ENCODE results near the gene UBE4B.
"Not testable (repeated sequence)": the region's sequence is repeated elsewhere in the genome, so short reads cannot be mapped to it uniquely, and the experiment has no call there.

The UBE4B gene

DNA sequence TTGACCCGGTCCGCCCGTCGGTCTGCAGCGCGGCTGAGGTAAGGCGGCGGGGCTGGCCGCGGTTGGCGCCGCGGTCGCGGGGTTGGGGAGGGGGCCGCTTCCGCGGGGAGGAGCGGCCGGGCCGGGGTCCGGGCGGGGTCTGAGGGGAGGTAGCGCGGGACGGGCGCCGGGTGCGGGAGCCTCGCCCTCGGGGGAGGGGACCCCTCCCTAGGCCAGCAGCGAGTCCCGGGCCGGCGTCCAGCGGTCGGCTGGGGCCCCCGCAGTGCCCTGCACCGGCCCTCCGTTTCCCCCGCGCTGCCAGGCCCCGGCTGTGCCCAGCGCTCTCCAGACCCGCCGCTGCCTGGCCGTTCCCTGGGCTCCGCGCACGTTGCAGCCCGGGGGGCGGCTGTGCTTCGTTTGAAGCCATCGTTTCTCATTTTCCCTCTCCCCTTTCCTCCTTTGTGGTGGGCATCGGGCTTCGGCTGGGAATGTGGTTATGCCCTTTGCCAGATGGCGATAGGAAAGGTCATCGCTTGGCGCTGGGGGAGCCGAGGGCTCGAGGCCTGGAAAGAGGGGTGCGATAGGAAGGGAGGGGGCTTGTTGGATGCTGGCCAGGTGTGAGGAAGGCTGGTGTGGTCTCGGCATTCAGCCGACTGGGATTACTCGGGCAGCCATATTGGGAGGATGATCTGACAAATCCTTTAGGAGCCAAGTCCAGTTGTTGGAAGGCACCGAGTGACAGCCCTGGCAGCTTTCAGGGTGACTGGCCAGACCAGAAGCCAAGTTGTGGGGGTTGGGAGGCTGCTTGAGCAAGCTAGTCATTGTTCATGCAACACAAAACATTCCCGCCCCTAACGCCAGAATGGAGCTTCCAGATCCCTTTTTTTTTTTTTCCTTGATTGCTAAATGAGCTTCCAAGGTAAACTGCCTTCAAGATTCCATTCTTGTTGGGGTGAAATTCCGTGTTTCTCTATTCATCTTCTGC, 178.4 kb downstream of the UBE4B start:
- DNase-seq (ENCODE audit: low spot score), result peak; percentile 34

DNA sequence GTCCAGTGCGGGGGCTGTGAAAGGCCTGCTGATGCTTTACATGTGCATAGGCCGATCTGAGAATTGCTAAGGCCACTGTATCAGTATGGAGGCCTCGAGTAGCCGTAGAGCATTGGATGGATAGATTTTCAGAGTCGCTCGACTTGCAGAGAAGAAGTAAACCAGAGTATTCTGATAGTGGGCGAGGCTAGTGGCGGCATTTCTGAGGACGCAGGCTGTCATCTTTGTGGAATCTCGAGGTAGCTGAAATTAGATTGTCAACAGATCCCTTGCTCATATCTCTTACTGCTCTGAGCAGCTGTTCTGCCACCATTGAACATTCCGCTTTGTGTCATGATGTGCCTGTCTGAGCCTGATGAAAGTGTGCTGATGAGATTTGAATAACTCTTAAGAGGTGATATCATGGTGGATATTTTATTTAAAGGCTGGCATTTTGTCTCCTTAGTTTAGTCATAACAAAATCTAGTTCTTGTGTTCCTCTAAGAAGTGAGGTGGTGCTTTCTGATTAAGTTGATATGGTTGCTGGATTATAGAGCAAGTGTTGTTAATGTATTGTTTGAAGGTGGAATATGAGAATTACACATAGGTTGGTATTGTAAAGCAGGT, 179.2 kb downstream of the UBE4B start:
- DNase-seq (ENCODE audit: low spot score), result peak; percentile 22

GRCh38 chr1:10212476-10212875, 179.7 kb downstream of the UBE4B start:
- DNase-seq (ENCODE audit: low spot score), result no peak

- no peak for DNase-seq (ENCODE audit: low spot score)
Measured at GRCh38 chr1:10213186-10213705, 180.5 kb downstream of the UBE4B start.

- no peak for DNase-seq (ENCODE audit: low spot score)
Measured at GRCh38 chr1:10216090-10216749, 183.5 kb downstream of the UBE4B start.

DNA sequence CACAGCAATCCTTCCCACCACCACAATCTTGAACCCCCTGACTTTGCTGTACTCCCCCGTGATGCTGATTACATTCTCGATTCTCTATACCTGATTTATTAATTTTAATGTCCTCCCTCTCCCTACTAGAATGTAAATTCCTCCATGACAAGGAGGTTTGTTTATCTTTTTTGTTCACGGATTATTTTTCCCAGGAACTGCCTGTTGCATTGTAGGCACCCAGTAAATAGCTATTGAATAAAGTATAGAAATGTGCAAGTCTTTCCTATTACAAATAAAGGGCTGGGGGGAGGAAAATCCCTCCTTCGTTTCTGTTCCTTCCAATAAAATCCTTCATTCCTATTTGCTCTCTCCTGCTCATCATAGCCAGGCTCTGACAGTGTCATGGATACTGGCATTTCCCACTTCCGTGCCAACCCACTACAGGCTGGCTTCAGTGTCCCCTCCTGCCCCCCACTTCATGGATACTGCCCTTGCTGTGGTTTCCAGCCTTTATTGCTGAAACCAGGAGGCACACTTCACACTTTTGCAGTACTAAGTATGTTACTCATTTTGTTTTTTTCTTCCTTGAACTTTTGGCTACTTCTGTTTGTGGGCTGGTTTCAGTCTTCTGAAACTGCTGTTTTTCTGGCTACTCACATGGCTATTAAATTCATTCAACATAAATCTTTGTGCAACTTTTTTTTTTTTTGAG, 185.1 kb downstream of the UBE4B start:
- no peak for DNase-seq (ENCODE audit: low spot score)

DNA sequence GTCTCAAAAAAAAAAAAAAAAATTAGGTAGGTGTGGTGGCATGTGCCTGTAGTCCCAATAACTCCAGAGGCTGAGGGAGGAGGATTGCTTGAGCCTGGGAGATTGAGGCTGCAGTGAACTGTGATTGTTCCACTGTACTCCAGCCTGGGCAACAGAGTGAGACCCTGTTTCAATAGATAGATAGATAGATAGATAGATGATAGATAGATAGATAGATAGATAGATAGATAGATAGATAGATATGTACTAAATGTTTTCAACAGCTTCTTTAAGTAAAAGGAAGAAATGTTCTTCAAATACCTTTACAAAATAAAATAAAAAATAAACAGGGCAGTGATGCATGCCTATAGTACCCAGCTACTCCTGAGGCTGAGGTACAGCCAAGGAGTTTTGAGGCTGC, 187.4 kb downstream of the UBE4B start:
- DNase-seq (ENCODE audit: low spot score), result no peak

DNA sequence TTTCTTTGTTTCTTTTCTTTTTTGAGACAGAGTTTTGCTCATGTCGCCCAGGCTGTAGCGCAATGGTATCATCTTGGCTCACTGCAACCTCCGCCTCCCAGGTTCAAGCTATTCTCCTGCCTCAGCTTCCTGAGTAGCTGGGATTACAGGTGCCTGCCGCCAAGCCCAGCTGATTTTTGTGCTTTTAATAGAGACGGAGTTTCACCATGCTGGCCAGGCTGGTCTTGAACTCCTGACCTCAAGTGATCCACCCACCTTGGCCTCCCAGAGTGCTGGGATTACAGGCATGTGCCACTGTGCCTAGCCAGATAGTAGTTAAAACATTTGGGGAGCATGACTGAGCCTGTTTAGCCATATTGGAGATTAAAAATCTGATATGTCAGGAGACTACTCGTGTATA, 187.9 kb downstream of the UBE4B start:
- not testable (repeated sequence) for DNase-seq (ENCODE audit: low spot score)

- no peak for DNase-seq (ENCODE audit: low spot score)
Measured at GRCh38 chr1:10225573-10225972, 192.8 kb downstream of the UBE4B start.

- DNase-seq (ENCODE audit: low spot score), result no peak
Measured at GRCh38 chr1:10228528-10228927, 195.8 kb downstream of the UBE4B start.

GRCh38 chr1:10229903-10230302, 197.1 kb downstream of the UBE4B start:
- DNase-seq (ENCODE audit: low spot score), result no peak

All from HuH-7 (cell line).